GM15510 (cell line): ENCODE measurements around the gene MACROD1.

ENCODE experiments used
- POLR2A ChIP-seq: IDR thresholded peaks from 3 replicates; pipeline ENCODE4 v1.6.1; 2011; ENCODE audit warnings: borderline replicate concordance; ENCODE audit not compliant: insufficient read length; ENCODE audit errors: extremely low read depth

Gene MACROD1

DNA sequence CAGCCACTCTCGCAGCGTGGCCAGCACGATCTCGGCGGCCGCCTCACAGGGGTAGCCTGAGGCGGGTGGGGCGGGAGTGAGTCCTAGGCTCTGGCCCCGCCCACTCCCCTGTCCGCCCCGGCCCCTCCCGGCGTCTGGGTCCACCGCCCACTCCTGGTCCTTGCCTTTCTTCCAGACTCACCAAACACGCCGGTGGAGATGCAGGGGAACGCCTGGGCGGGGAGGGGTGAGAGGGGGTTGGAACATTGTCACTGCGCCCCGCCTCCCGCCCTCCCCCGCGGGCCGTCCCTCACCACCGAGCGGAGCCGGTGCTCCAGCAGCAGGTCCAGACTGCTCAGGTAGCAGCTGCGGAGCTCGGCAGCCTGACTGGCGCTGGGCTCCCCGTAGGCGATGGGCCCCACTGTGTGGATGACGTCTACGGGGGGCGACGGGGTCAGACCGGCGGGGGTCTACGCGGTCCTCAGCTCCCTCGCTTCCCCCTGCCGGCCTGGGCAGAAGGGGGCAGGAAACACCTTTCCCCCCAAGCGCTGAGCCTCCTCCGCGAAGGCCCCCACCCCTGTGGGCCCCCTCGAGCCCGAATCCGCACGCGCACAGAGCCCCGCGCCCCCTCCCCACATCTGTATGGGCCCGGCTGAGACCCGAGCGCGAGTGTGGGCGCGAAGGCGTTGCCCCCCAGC, 166.4 kb downstream of the MACROD1 start:
- TF ChIP-seq POLR2A = no peak

DNA sequence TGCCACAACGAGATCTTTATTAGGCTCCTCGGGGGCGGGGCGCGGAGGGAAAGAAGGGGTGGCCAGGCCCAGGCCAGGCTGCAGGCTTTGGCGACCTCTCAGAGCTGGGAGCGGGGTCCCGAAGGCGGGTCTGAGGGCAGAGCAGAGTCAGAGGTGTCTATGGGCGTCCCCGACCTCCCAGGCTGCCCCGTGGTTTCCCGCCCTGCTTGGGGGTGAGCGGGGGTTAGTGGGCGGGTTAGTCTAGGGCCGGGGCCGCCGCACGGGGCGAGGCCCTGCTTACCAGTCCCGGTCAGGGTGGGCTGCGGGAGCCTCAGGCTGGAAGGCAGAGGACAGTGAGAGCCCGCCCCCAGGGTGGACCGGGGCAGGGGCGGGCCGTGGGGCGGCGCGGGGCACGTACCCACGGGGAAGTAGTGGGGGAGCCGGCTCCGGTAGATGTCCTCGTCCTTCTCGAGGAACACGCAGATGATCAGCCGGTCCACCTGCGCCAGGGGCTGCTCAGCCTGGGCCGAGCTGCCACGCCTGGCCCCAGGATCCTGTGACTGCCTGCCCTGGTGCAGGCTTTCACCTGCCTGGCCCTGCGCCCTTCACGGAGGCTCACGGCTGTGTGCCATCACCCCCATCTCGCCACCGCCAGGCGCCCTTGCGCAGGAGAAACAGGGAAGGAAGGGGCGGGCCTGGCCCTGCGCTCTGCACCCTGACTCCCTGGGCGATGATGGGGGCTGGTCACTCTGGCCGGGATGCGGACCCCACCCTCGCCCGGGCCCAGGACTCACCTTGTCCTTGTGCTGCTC, 167.2 kb downstream of the MACROD1 start:
- TF ChIP-seq POLR2A = no peak

DNA sequence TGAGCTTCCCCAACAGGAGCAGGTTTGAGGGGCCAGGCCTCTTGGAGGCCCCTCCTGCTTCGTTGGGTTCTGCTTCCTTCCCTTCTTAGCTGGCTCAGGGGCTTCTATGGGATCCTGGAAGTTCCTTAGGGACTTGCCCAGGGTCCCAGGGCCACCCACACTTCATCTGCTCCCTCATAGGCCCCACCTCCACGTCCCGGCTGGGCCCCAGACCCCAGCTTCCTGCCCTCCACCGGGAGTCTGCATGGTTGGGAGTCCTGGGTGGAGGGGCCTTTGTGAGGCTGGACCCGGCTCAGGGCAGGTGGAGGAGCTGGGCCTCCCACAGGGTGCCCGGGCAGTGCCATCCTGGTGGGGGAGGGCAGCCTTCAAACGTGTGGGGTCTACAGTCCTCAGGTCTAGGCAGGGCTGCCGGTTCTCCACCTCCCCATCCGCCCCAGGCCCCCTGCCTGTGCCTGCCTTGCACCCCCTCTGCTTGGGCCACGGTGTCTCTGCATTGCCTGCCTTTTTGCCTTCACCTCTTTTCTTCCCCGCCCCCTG, 168.0 kb downstream of the MACROD1 start:
- TF ChIP-seq POLR2A = no peak

DNA sequence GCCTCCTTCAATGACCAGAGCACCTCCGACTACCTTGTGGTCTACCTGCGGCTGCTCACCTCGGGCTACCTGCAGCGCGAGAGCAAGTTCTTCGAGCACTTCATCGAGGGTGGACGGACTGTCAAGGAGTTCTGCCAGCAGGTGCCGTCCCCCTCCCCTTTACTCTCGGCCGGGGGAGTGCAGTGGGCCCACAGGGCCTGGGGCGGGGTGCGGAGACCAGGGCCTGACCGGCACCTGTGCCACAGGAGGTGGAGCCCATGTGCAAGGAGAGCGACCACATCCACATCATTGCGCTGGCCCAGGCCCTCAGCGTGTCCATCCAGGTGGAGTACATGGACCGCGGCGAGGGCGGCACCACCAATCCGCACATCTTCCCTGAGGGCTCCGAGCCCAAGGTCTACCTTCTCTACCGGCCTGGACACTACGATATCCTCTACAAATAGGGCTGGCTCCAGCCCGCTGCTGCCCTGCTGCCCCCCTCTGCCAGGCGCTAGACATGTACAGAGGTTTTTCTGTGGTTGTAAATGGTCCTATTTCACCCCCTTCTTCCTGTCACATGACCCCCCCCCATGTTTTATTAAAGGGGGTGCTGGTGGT, 168.7 kb downstream of the MACROD1 start:
- no peak for TF ChIP-seq POLR2A

DNA sequence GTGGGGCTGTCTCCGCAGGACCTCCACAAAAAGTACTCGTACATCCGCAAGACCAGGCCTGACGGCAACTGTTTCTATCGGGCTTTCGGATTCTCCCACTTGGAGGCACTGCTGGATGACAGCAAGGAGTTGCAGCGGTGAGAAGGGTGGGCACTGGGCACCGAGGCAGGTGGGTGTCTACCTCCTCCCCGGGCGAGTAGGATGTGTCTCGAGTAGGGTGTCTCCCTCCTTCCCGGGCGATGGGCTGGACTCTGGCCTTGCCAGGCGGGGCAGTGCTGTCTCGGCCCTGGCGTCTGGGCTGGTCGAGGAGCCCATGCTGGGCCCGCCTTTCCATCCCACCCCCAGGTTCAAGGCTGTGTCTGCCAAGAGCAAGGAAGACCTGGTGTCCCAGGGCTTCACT, 169.4 kb downstream of the MACROD1 start:
- no peak for TF ChIP-seq POLR2A

DNA sequence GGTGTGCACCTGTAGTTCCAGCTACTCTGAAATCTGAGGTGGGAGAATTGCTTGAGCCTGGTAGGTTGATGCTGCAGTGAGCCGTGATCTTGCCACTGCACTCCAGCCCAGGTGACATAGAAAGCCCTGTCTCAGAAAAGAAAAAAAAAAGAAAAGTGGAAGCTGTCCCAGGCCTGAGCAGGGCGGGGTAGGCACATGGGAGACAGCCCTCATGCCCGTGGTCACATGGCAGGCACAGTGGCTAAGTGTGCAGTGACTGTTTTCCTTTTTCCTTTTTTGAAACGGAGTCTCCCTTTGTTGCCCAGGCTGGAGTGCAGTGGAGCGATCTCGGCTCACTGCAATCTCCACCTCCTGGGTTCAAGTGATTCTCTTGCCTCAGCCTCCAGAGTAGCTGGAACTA, 171.9 kb downstream of the MACROD1 start:
- TF ChIP-seq POLR2A = no peak

GRCh38 chr11:63993100-63993499, 172.8 kb downstream of the MACROD1 start:
- TF ChIP-seq POLR2A = no peak

- no peak for TF ChIP-seq POLR2A
Observed at GRCh38 chr11:63991558-63991957, 174.4 kb downstream of the MACROD1 start.

- TF ChIP-seq POLR2A = no peak
Observed at GRCh38 chr11:63986932-63987513, 178.9 kb downstream of the MACROD1 start.

GRCh38 chr11:63986156-63986931, 179.6 kb downstream of the MACROD1 start, which contains the start of gene OTUB1:
Gene OTUB1 (plus strand): TSS chr11:63986438. CDS start chr11:63986457, 19 bp downstream.
- TF ChIP-seq POLR2A = peak; percentile 85

DNA sequence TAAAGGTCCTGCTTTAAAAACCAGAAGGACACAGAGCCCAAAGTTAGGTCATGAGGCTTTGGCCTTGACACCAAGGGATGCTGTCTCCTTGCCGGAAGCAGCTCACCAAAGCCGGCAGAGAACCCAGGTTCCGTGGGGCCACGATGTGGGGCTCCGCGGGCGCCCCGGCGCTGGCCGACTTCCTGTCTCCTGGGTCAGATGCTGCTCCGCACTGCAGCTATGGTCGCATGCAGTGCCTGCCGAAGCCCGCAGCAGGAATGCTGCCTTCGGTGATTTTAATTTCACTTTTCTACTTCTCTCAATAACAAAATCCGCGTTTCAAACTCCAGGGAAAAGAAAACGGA, 180.1 kb downstream of the MACROD1 start:
- TF ChIP-seq POLR2A = no peak

- TF ChIP-seq POLR2A = no peak
Observed at GRCh38 chr11:63979426-63979825, 186.5 kb downstream of the MACROD1 start.

- peak; percentile 3 for TF ChIP-seq POLR2A
Observed at GRCh38 chr11:63978551-63979239, 187.2 kb downstream of the MACROD1 start.

GRCh38 chr11:63974259-63975143, 191.4 kb downstream of the MACROD1 start, which contains the start of gene COX8A:
Gene COX8A (plus strand): TSS chr11:63974620. CDS start chr11:63974681, 61 bp downstream.
- TF ChIP-seq POLR2A = peak; percentile 77

- no peak for TF ChIP-seq POLR2A
Observed at GRCh38 chr11:63970902-63971301, 195.0 kb downstream of the MACROD1 start.
